ENCODE results near the gene CAMTA1. TPM values are rescaled to one million over a fixed set of nuclear protein-coding genes. Genes with fewer than 3 reads are reported as not detected.
A peak's percentile ranks its signal among the peaks of the same experiment; 100 is the strongest.
"Not testable (repeated sequence)": the region's sequence is repeated elsewhere in the genome, so short reads cannot be mapped to it uniquely, and the experiment has no call there.

The CAMTA1 gene, protein sequence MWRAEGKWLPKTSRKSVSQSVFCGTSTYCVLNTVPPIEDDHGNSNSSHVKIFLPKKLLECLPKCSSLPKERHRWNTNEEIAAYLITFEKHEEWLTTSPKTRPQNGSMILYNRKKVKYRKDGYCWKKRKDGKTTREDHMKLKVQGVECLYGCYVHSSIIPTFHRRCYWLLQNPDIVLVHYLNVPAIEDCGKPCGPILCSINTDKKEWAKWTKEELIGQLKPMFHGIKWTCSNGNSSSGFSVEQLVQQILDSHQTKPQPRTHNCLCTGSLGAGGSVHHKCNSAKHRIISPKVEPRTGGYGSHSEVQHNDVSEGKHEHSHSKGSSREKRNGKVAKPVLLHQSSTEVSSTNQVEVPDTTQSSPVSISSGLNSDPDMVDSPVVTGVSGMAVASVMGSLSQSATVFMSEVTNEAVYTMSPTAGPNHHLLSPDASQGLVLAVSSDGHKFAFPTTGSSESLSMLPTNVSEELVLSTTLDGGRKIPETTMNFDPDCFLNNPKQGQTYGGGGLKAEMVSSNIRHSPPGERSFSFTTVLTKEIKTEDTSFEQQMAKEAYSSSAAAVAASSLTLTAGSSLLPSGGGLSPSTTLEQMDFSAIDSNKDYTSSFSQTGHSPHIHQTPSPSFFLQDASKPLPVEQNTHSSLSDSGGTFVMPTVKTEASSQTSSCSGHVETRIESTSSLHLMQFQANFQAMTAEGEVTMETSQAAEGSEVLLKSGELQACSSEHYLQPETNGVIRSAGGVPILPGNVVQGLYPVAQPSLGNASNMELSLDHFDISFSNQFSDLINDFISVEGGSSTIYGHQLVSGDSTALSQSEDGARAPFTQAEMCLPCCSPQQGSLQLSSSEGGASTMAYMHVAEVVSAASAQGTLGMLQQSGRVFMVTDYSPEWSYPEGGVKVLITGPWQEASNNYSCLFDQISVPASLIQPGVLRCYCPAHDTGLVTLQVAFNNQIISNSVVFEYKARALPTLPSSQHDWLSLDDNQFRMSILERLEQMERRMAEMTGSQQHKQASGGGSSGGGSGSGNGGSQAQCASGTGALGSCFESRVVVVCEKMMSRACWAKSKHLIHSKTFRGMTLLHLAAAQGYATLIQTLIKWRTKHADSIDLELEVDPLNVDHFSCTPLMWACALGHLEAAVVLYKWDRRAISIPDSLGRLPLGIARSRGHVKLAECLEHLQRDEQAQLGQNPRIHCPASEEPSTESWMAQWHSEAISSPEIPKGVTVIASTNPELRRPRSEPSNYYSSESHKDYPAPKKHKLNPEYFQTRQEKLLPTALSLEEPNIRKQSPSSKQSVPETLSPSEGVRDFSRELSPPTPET (N-terminal part only)
- 69.0 and 97.2 TPM in 2 replicates for total RNA-seq (2014; rRNA removed)
- polyA plus RNA-seq (2012) = 83.0 TPM

DNA sequence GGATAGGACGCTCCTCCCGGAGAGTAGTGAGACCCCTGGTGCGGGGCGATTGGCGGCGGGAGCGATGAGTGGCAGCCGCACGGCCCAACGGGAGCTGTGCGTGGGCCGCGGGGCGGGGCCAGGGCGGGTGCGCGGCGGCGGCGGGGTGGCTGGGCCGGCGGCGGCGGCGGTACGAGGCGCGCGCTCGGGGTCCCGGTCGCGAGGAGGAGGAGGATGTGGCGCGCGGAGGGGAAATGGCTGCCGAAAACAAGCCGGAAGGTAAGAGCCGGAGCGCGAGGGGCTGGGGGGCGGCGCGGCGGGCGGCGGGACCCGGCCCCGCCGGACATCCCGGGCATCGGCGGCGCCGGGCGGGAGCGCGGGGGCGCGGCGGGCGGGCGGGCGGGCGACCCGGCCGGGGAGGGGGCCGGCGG, at the start of gene CAMTA1:
TSS of gene CAMTA1 (plus strand) at position 137 of the 410 bp plus-strand sequence. CDS start at position 214, 77 bp downstream.
- no peak for DNase-seq (ENCODE audit: low read depth)

DNA sequence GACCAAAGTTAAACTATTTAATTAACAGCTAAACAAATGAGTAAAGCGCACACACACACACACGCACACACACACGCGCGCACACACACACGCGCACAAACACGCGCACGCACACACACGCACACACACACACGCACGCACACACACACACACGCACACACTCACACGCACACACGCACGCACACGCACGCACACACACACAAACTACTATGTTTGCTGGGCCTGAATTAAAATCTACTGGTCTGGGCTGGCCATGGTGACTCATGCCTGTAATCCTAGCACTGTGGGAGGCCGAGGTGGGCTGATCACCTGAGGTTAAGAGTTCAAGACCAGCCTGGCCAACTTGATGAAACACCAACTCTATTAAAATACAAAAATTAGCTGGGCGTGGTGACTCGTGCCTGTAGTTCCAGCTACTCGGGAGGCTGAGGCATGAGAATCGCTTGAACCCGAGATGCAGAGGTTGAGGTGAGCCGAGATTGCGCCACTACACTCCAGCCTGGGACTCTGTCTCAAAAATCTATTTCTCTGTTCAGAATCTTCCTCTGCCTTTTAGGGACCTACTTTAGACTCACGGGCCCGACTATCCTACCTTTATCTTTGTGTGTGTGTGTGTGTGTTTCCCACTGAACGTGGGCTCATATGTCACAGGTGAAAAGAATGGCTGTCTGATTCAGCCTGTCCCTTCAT, 46.1 kb upstream of the CAMTA1 start:
- peak; percentile 9 for DNase-seq (ENCODE audit: low read depth)

DNA sequence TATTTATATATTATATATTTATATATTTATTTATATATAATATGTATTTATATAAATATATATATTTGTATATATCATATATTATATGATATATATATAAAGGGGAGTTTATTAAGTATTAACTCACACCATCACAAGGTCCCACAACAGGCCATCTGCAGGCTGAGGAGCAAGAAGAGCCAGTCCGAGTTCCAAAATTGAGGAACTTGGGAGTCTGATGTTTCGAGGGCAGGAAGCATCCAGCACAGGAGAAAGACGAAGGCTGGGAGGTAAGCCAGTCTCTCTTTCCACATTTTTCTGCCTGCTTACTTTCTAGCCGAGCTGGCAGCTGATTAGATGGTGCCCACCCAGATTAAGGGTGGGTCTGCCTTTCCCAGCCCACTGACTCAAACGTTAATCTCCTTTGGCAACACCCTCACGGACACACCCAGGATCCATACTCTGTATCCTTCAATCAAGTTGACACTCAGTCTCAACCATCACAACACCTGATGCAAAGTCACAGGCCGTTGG, 42.5 kb upstream of the CAMTA1 start:
- not testable (repeated sequence) for DNase-seq (ENCODE audit: low read depth)

DNA sequence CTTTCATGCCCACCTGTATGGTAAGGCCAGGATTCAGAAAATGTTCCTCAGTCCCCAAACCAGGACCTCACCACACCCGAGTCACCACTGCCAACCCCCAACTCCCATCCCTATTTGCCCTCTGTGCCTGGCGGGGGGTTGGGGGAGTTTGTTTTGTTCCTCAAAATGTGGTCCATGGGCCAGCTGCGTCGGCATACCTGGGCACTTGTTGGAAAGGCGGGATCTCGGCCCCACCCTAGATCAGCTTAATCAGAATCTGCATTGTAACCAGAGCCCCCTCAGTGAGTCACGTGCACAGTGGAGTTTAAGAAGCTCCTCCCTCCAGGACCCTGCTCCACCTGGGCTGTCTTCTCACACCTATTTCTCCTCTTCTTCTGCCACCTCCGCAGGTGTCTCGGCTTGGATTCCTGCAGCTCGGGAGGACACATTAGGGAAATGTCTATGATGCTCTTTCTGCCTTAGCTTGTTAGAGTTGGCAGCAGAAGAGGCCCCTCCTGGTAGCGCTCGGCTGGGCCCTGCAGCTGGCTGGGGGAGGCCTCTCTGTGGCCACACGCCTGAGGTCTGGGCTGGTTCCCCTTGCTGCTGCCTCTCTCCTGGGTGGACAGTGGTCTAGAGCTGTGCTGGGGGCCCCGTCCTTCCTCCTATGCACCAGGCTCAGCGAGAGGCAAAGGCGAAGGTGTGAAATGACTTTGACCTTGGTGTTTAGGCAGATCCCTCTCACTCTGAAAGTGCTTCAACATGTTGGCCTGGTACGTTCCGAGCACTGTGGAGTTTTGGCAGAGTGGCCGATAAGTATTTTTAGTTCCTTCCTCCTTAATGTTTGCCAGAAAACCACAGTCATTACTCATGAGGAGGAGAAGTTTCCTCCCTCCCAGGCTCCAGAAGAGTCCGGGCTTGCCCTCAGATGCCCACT, 41.8 kb upstream of the CAMTA1 start:
- peak; percentile 80 for DNase-seq (ENCODE audit: low read depth)

DNA sequence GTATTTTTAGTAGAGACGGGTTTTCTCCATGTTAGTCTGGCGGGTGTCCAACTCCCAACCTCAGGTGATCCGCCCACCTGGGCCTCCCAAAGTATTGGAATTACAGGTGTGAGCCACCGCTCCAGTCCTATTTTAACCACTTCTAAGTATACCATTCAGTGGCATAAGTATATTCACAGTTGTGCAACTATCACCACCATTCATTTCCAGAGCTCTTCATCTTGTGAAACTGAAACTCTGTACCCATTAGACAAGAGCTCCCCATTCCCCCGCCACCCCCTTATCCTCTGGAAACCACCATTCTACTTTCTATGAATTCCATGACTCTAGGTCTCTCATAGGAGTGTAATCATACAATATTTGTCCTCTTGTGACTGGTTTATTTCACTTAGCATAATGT, 40.2 kb upstream of the CAMTA1 start:
- DNase-seq (ENCODE audit: low read depth) = no peak

DNA sequence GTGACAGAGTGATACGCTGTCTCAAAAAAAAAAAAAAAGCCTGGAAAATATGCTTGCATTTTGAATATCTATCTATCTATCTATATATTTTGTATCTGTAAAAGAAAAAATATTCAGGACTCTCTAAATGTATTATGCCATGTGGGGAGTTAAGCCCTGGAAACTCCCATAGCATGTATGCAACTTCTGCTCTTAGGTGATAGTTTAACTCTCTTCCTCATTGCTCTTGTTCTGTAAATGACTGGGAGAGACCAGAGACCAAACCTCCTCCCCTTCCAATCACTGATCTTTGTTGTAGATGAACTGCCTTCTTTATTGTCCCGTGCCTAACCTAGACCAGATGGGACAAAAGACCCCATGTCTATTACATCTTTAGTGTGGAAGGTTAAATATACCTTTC, 37.6 kb upstream of the CAMTA1 start:
- no peak for DNase-seq (ENCODE audit: low read depth)

DNA sequence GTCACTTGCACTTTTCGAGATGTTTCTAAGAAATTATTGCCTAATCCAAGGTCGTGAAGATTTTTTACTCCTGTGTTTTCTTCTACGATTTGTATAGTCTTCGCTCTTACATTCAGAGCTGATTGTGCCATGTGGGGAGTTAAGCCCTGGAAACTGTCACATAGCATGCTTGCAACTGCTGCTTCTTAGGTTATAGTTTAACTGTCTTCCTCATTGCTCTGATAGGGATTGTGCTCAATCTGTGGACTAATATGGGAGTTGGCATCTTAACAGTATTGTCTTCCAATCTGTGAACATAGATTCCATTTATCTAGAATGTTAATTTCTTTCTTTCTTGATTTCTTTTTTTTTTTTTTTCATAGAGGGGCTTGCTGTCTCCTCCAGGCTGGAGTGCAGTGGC, 34.8 kb upstream of the CAMTA1 start:
- no peak for DNase-seq (ENCODE audit: low read depth)

DNA sequence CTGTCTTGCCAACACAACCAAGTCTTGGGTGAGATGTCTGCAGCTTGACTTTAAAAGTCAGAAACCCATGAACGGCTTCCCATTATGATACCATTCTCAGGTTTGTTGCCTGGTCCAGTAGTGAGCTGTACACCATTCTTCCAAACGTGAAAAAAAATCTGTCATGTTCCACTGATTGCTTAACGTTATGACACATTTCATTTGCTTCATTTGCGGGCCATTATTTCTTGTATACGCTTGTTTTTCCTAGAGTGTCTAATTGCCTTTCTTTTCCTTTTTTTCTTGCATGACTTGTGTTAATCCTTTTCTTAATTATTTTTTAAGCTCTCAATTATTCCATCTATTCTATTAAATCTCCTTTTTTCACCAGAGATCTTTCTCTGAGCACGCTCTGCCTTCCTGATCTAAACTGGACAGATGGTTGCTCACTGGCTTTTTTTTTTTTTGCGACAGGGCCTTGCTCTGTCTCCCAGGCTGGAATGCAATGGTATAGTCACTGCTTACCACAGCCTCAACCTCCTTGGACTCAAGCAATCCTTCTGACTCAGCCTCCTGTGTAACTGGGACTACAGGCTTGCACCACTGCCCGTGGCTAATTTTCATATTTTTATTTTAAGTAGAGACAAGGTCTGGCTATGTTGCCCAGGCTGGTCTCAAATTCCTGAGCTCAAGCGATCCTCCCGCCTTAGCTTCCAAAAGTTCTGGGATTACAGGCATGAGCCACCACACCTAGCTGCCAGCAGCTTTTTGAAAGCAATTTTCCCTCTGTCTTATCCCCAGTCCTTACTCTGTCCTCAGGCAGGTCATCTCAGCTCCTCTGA, 31.7 kb upstream of the CAMTA1 start:
- DNase-seq (ENCODE audit: low read depth) = peak; percentile 31

DNA sequence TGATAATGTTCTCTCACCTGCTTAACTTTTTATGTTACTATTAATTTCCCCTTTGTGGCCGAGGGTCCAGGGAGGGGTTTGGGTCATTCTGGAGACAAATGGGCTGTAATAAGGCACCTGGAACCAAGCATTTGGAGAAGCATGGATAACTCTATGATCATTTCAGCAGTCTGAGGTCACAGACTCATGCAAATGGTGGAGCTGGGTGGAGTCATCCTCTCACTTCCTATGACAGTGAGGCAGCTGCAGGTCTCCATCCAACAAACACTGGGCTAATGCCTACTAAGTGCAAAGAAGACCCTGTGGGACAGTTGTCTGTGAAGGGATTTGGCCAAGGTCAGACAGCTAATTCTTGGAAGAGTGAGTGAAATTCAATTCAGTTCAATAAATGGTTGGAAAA, 28.8 kb upstream of the CAMTA1 start:
- DNase-seq (ENCODE audit: low read depth) = no peak

DNA sequence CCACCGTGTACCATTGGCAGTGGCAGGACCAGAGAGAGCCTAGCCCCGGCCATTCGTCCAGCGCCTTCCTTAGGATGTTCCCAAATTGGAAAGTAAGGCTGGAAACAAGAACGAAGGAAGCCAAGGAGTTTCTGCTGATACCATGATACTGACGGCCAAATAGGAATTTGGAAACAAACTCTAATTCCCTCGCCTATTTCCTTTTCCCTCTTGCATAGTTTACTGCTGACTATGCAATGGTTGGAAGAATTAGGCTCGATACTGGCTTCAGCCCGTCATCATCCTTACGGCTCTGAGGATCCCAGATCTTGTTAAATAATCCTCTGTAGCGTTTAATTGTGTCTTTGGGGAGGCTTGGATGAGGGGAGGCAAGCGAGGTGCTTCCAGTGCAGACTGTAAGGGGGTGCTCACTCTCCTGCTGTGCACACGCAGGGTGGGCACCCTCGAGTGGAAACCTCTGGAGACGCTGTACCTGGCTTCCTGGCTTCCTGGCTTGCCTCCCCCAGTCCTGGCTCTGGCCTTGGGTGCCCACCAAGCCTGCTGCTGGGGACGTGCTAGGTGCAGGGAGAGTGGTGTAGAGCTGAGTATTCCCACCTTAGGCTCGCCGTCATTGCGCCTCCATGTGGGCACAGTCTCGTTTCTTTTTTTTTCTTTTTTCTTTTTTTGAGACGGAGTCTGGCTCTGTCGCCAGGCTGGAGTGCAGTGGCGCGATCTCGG, 27.4 kb upstream of the CAMTA1 start:
- DNase-seq (ENCODE audit: low read depth) = no peak

DNA sequence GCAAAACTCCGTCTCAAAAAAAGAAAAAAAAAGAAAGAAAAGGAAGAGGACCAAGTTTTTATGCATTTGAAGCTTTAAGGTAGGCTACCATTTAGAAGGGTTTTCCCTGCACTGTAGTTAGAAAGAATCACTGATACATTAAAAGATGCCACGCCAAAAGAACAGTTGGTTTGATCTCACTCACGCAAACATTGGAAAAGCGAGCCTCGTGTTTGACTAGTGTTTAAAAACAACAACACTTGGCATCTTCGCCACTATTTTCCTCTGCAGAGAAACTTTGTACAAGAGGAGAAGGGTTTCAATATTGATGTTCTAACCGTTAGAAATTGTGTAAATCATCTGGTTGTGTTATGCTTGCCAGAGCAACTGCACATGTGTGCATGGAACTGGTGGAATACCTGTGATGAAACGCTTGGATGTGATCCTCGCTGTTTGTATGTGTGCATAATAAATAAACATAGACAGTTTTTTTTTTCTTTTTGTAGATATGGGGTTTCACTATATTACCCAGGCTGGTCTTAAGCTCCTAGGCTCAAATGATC, 24.0 kb upstream of the CAMTA1 start:
- no peak for DNase-seq (ENCODE audit: low read depth)

DNA sequence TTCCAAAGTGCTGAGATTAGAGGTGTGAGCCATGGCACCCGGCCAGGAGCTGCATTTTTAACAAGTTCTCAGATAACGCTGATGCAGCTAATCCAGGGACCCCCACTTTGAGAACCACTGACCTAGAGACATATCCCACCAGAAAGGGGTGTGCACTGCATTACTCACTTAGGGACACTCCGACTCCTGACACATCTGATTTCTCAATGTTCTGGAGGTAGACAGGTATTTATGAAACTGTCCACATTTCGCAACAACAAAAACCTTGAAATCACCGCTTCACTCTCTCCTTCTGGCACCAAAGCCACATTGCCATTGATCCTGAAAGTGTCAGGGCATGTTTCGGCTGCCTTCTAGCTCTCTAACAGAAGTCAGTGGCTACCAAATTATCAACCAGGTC, 23.2 kb upstream of the CAMTA1 start:
- no peak for DNase-seq (ENCODE audit: low read depth)

DNA sequence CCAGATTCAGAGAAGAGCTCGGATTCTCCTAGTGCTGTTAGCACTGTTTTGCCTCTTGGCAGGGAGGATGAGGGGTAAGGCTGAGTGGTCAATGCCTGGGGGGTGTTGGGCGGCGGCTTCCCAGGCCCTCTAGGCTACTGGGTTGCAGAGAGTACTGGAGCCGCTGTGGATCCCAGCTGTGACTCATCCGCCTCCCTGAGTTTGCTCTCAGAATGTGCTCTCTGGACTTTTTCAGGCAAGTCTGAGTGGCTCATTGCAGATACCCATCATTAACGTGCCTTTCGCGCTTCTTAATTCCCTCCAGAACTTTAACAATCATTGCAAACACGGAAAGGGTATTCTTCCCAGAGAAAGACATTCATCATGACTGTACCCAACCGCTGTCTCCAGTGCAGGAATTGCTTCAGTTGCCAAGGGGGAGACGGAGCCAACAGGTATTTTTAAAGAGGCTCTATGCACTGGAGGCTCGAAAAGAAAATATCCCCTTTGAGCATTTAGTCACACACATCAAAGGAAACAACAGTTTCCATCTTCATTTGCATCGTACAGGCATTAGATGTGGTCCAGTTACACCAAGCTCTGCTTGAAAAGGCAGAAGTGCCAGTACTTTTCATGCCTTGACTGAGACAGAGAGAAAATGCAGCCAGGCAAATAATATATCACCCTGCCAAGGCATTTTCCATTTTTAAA, 14.4 kb upstream of the CAMTA1 start:
- peak; percentile 21 for DNase-seq (ENCODE audit: low read depth)

DNA sequence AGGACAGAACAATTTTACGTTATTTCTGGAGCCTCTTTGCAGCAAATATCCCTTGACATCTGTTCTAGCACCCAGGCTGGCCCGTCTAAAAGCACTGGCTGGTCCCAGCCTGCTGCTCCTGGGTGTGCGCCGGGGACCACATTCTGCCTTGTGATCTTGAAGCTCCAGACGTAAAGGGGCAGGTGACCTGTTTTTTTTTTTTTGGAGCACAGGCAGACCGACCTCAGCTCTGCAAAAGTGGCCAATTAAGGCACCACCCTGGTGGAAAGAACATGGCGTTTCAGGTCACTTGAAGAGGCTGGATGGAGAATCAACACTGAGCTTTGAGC, 13.8 kb upstream of the CAMTA1 start:
- DNase-seq (ENCODE audit: low read depth) = no peak

DNA sequence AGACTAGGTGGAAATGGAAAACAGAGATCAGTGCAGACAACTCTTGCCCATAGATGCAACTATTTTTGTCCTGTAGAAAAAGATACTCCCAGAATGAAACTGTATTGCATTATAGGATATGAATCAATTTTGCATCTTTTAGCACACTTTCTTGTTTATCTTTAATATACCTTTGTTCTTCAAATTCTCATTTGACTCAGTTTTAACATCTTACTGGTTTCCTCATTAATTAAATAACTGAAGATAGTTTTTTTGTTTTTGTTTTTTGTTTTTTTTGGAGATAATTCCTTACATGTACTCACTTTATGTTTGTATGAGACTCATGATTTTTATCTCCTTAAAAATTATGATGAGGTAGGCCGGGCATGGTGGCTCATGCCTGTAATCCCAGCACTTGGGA, 10.9 kb upstream of the CAMTA1 start:
- DNase-seq (ENCODE audit: low read depth) = no peak

DNA sequence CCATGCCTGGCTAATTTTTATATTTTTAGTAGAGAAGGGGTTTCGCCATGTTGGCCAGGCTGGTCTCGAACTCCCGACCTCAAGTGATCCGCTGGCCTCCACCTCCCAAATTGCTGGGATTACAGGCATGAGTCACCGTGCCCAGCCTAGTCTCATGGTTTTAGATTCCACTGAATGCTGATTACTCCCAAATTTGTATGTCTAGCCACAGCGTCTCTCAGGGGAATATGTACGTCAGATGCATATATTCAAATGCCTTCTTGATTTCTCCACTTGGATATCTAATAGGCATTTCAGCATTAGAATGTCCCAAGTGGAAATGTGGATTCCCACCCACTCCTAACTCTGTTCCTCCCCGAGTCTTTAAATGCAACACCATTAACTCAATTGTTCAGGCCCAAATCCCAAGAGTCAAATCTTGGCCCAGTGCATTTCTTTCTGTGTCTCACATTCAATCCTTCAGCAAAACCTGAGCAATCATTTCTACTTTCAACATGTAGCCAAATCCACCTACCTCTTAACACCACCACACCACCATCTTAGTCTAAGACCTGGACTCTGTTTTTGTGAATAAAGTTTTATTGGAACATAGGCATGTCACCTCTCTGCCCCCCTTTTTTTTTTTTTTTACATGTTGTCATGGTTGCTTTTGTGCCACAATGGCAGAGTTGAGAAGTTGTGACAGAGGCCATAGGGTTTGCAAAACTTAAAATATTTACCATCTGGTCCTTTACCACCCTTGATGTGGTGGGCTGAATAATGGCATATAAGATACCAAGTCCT, 9.8 kb upstream of the CAMTA1 start:
- DNase-seq (ENCODE audit: low read depth) = no peak

DNA sequence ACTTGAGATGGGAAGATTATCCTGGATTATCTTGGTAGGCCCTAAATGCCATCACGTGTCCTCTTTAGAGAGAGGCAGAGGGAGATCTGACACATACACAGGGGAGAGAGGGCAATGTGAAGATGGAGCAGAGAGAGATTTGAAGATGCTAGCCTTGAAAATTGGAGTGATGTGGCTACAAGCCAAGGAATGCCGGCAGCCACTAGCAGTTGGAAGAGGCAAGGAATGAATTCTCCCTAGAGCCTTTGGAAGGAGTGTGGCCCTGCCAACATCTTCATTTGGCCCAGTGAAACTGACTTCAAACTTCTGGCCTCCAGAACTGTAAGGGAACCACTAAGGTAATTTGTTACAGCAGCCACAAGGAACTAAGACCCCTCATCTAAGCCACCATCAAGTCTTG, 8.9 kb upstream of the CAMTA1 start:
- DNase-seq (ENCODE audit: low read depth) = no peak

Measured in LHCN-M2 (cell line).